ENCODE measurements around the gene NFE2L3. TPM values are rescaled to one million over a fixed set of nuclear protein-coding genes. Genes with fewer than 3 reads are reported as not detected.

Gene NFE2L3
- total RNA-seq, 2 experiments from 2014 or later = 9.7 to 10.4 TPM

DNA sequence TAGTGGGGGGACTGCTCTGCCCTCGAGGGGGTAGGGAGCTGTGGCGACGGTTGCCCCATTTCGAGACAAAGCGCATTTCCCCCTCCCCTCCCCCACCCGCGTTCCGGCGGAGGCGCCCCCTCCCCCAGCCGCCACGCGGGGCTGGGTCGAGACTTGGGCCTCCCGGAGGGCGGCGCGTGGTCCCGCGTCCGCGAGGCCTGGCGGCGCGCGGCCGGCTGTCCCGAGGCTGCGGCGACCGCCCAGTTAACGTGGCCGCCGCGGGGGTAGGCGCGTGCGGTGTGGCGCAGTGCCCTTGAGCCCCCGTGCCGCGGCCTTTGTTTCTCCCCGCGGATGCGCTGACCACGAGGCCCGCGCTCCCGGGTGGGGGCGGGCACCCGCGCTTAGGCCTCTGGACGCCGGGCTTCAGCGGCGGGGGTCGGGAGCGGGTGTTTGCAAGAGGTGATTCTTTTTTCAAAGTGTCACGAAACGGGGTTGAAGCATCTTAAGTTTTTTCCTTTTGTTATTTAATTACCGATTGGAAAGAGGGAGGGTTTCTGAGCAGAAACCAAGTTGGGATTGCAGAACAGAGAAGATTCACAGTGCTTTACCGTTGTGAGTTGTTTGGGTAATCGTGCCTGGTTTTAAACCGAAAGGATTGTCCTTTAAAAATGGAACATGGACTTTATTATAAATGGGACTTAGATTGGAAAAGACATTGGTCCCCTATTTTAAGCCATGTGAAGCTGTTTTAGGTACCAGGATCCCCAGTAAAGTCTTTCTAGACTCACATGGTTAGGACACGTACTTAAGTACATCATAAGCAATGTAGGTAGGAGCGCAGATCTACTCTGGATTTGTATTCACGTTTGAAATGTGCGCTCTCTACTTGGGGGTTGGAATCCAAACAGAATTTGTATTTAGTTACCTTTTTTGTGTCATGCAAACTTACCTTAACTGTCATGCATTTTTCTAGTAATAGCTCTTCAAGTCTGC, 50.3 kb downstream of the NFE2L3 start:
- Mint-ChIP-seq H3K36me3 (ENCODE audit: low read depth) (peaks cover 81% of the 10 kb centered on the region), H3K9me3 (ENCODE audit: insufficient read depth) (no peaks in the 10 kb centered on the region), H3K4me1 (ENCODE audit: low read depth) (peaks cover 35% of the 10 kb centered on the region), H3K27me3 (ENCODE audit: low read depth) (no peaks in the 10 kb centered on the region), H3K4me3 (peak overlapping the region; percentile 89), H3K27ac (peak overlapping the region; percentile 92)
- no peak for ATAC-seq
- CTCF ChIA-PET = interaction anchor here (0.6 to 12.8 kb wide), 11 partner anchors 10 to 309 kb away, joined by 3 to 222 read pairs (median 3); no protein-coding TSS in a partner anchor
- DNase-seq = peak; percentile 59
- POLR2A ChIA-PET = interaction anchor here (0.6 to 12.0 kb wide), 20 partner anchors 8 to 163 kb away, joined by 3 to 187 read pairs (median 4); partner anchors contain the start of genes NFE2L3 and SNX10

DNA sequence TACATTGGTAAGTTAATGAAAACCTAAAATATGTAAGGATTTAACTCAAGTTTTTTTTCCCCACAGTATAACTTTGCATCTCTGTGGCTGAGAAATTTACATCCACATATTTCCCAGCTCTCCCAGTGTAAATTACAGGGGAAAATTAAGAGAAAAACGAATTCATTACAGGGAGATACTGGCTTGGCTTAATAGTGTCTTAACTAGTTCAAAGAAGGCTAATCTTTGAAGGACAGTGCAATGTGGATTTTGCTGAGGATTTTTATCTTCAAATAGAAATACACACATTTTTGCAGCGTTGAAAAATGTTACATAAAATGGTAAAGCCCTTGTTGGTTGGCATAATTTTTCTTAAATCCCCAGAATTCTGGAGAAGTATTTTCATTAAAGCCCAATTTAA, 51.0 kb downstream of the NFE2L3 start:
- POLR2A ChIA-PET = interaction anchor here (0.6 to 8.9 kb wide), 9 partner anchors 12 to 162 kb away, joined by 3 to 180 read pairs (median 4); partner anchors contain the start of genes NFE2L3 and SNX10

DNA sequence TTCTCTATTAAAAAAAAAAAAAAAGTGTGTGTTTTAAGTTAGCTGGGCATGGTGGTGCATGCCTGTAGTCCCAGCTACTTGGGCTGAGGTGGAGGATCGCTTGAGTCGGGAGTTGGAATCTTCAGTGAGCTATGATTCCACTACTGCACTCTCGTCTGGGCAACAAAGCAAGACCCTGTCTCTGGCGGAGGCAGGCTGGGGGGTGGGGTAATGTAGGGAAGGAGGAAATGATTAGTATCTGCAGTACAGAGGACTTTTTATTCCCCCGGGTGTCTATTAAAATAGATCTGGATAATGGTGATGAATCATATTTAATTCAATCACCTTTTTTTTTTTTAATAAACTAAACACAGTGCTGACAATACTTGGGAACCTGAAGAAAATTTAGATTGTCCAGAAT, 56.0 kb downstream of the NFE2L3 start:
- Mint-ChIP-seq H3K27me3 (ENCODE audit: low read depth) (no peaks in the 10 kb centered on the region), H3K9me3 (ENCODE audit: insufficient read depth) (no peaks in the 10 kb centered on the region), H3K36me3 (ENCODE audit: low read depth) (peaks cover 82% of the 10 kb centered on the region), H3K4me3 (no peak overlapping the region), H3K4me1 (ENCODE audit: low read depth) (peaks cover 57% of the 10 kb centered on the region), H3K27ac (no peak overlapping the region)
- ChIA-PET CTCF (interaction anchor here (1.0 to 1.6 kb wide), 3 partner anchors 10 to 157 kb away, joined by 3 to 6 read pairs (median 3); no protein-coding TSS in a partner anchor), POLR2A (interaction anchor here (0.7 to 2.8 kb wide), 5 partner anchors 11 to 317 kb away, joined by 3 to 12 read pairs (median 3); partner anchors contain the start of gene SNX10)
- DNase-seq = no peak
- no peak for ATAC-seq

More for the DNA sequence above, 51.0 kb downstream of the NFE2L3 start:
- Mint-ChIP-seq H3K27me3 (ENCODE audit: low read depth) (no peaks in the 10 kb centered on the region), H3K9me3 (ENCODE audit: insufficient read depth) (no peaks in the 10 kb centered on the region), H3K27ac (peak overlapping the region; percentile 92), H3K36me3 (ENCODE audit: low read depth) (peaks cover 78% of the 10 kb centered on the region), H3K4me3 (peak overlapping the region; percentile 89), H3K4me1 (ENCODE audit: low read depth) (peaks cover 38% of the 10 kb centered on the region)
- DNase-seq = no peak
- ATAC-seq = no peak
- CTCF ChIA-PET = interaction anchor here (0.6 to 12.8 kb wide), 6 partner anchors 11 to 310 kb away, joined by 3 to 222 read pairs (median 4); no protein-coding TSS in a partner anchor

DNA sequence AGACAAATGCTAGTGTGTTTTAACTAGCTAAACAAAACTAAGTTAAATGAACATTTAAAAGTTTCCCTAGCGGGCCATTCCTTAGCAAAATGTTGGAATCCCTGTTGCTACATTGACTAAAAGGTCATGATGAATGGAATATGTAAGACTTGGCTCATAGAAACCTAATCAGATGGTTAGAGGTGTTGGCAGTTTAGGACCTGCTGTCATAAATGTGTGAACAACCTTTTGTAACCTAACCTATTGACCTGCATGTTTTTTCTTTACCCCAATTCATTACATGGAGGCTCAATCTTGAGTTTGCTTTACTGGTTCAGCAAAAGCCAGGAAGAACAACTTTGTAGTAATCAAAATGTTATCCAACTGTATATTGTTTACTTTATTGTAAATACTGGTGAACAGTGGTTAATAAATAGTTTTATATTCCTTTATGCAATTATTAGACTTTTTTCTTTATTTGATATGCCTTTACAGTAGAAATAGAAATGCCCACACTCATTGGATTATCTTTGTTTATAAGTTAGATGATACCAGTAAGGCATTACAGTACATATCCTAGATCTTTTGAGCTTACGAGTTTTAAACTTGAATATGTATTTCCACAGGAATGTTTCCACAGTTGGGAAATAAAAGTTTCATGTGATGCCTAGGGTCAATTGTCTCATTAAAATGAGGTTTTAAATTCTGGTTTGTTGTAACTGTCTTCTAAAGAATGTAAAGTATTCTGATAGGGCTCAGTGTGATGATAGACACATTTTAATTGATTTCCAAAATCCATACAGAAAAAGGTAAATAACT, 61.1 kb downstream of the NFE2L3 start:
- H3K36me3 Mint-ChIP-seq (ENCODE audit: low read depth) = peaks cover 49% of the 10 kb centered on the region

DNA sequence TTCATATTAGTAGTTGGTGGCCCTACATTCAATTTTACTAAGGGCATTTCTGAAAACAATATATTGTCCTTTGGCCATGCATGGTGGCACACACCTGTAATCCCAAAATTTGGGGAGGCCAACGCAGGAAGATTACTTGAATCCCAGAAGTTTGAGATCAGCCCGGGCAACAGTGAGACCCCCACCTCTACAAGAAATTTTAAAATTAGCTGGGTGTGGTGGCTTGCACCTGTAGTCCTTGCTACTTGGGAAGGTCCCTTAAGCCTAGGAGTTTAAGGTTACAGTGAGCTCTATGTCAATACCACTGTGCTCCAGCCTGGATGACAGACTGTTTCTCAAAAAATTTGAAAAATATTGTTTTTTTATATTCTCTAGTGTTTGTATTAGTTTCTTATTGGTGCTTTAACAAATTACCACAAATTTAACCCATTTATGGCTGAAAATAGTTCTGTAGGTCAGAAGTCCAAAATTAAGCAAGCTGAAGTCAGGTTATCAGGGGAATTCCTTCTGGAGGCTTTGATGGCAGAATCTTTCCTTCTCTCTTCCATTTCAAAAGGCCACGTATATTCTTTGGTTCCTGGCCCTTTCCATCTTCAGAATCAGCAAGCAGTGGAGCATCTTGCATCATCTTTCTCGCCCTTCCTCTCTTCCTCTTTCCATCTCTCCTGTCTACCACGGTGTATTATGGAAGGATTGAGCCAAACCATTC, 62.0 kb downstream of the NFE2L3 start:
- ATAC-seq (no peak), DNase-seq (no peak)
- Mint-ChIP-seq H3K36me3 (ENCODE audit: low read depth) (peaks cover 46% of the 10 kb centered on the region), H3K4me3 (no peak overlapping the region), H3K27me3 (ENCODE audit: low read depth) (no peaks in the 10 kb centered on the region), H3K27ac (no peak overlapping the region), H3K4me1 (ENCODE audit: low read depth) (peaks cover 21% of the 10 kb centered on the region), H3K9me3 (ENCODE audit: insufficient read depth) (no peaks in the 10 kb centered on the region)
- CTCF ChIA-PET = interaction anchor here (1.2 to 1.8 kb wide), 3 partner anchors 16 to 123 kb away, joined by 3 to 4 read pairs (median 3); no protein-coding TSS in a partner anchor
- POLR2A ChIA-PET = interaction anchor here (0.8 to 1.4 kb wide), 4 partner anchors 10 to 19 kb away, joined by 3 to 5 read pairs (median 3); partner anchors contain the start of gene CBX3

More for the DNA sequence above, 61.1 kb downstream of the NFE2L3 start:
- peaks cover 22% of the 10 kb centered on the region for H3K4me1 Mint-ChIP-seq (ENCODE audit: low read depth)
- ATAC-seq = no peak
- DNase-seq = no peak
- H3K27me3 Mint-ChIP-seq (ENCODE audit: low read depth) = no peaks in the 10 kb centered on the region
- CTCF ChIA-PET = interaction anchor here (1.8 kb wide), 1 partner anchor 15 kb away, joined by 4 read pairs; no protein-coding TSS in a partner anchor
- no peak overlapping the region for H3K27ac Mint-ChIP-seq
- POLR2A ChIA-PET = interaction anchor here (0.7 kb wide), 1 partner anchor 16 kb away, joined by 3 read pairs; no protein-coding TSS in a partner anchor
- no peak overlapping the region for H3K4me3 Mint-ChIP-seq
- no peaks in the 10 kb centered on the region for H3K9me3 Mint-ChIP-seq (ENCODE audit: insufficient read depth)

DNA sequence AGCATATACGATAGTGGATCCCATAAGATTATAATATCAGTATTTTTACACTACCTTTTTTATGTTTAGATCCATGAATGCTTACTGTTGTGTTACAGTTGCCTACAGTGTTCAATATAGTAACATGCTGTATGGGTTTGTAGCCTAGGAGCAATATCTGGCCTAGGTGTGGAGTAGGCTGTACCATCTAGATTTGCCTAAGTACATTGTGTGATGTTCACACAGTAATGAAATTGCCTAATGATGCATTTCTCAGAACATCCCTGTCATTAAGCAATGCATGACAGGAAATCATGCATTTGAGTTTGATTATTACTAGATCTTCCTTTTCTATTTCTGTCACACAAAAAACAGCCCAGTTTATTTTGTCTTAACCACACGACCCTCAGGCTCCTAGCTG, 64.1 kb downstream of the NFE2L3 start:
- Mint-ChIP-seq H3K4me1 (ENCODE audit: low read depth) (peaks cover 8% of the 10 kb centered on the region), H3K4me3 (no peak overlapping the region), H3K27ac (no peak overlapping the region), H3K27me3 (ENCODE audit: low read depth) (peaks cover 3% of the 10 kb centered on the region), H3K9me3 (ENCODE audit: insufficient read depth) (no peaks in the 10 kb centered on the region), H3K36me3 (ENCODE audit: low read depth) (peaks cover 28% of the 10 kb centered on the region)
- DNase-seq (no peak), ATAC-seq (no peak)
- ChIA-PET CTCF (interaction anchor here (1.3 to 1.4 kb wide), 2 partner anchors 149 to 154 kb away, joined by 4 to 5 read pairs; no protein-coding TSS in a partner anchor), POLR2A (no interaction called here)

DNA sequence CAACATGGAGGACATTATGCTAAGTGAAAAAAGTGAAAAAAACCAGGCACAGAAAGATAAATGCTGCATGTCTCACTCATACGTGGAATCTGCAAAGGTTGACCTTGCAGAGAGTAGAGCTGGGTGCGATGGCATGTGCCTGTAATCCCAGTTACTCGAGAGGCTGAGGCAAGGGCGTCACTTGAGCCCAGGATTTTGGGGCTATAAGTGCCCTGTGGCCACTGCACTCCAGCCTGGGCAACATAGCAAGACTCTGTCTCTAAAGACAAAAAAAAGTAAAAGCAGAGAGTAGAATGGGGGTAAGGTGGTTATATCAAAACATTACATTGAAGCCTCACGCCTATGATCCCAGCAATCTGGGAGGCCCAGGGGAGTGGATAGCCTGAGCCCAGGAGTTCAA, 72.4 kb downstream of the NFE2L3 start:
- ChIA-PET CTCF (no interaction called here), POLR2A (no interaction called here)
- no peak for DNase-seq
- H3K27ac Mint-ChIP-seq = no peak overlapping the region
- no peak overlapping the region for H3K4me3 Mint-ChIP-seq
- no peaks in the 10 kb centered on the region for H3K4me1 Mint-ChIP-seq (ENCODE audit: low read depth)
- peaks cover 20% of the 10 kb centered on the region for H3K27me3 Mint-ChIP-seq (ENCODE audit: low read depth)
- ATAC-seq = no peak
- no peaks in the 10 kb centered on the region for H3K9me3 Mint-ChIP-seq (ENCODE audit: insufficient read depth)
- no peaks in the 10 kb centered on the region for H3K36me3 Mint-ChIP-seq (ENCODE audit: low read depth)

DNA sequence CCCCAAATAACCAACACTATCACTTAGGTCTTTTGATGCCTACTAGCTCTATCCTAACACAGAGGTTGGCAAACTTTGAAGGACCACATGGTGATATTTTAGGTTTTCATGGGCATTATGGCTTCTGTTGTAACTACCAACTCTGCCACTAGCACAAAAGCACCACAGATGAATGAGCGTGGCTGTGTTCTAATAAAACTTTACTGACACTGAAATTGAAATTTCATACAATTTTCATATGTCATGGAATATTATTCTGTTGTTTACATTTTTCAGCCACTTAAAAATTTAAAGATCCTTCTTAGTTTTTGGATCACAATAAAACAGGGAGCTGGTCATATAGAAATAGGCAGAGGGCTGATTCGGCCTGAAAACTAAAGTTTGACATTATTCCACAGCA, 76.0 kb downstream of the NFE2L3 start:
- no peak for DNase-seq
- no peak overlapping the region for H3K27ac Mint-ChIP-seq
- ChIA-PET POLR2A (interaction anchor here (1.1 kb wide), 1 partner anchor 18 kb away, joined by 3 read pairs; no protein-coding TSS in a partner anchor), CTCF (no interaction called here)
- H3K4me1 Mint-ChIP-seq (ENCODE audit: low read depth) = no peaks in the 10 kb centered on the region
- H3K9me3 Mint-ChIP-seq (ENCODE audit: insufficient read depth) = no peaks in the 10 kb centered on the region
- no peak overlapping the region for H3K4me3 Mint-ChIP-seq
- ATAC-seq = no peak
- no peaks in the 10 kb centered on the region for H3K36me3 Mint-ChIP-seq (ENCODE audit: low read depth)
- H3K27me3 Mint-ChIP-seq (ENCODE audit: low read depth) = peaks cover 19% of the 10 kb centered on the region

DNA sequence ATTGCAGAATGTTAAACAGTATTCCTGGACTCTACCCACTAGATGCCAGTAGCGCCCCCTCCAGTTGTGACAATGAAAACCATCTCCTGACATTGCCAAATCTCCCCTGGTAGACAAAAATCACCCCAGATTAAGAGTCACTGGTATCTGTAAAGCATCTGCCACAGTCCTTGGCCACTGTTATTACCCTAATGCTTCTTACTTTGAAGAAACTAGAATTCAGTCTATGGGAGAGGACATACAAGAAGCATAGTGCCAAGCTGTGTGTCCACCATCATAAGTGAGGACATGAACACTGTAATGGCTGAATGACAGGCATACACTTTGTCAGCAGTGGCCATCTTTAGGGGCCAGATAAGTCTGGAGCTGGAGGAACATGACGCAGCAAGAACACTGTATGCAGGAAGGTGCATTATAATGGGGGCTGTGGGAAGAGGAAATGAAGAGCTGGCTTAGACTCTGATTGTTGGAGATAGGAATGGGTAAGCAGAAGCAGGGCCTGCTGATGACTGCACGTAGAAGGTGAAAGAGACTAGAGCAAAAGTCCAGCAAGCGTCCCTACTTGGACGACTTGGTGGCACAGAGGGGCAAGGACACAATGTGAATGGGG, 82.0 kb downstream of the NFE2L3 start:
- CTCF ChIA-PET = no interaction called here
- Mint-ChIP-seq H3K27ac (no peak overlapping the region), H3K4me3 (no peak overlapping the region), H3K4me1 (ENCODE audit: low read depth) (no peaks in the 10 kb centered on the region), H3K27me3 (ENCODE audit: low read depth) (peaks cover 9% of the 10 kb centered on the region), H3K9me3 (ENCODE audit: insufficient read depth) (no peaks in the 10 kb centered on the region), H3K36me3 (ENCODE audit: low read depth) (no peaks in the 10 kb centered on the region)
- no peak for DNase-seq
- ATAC-seq = no peak
- POLR2A ChIA-PET = no interaction called here
